Measurements from ENCODE around the gene FBXO46. TPM values are rescaled to one million over a fixed set of nuclear protein-coding genes. Genes with fewer than 3 reads are reported as not detected.

FBXO46 gene
- total and polyA plus RNA-seq, 2 of the 13 experiments (the other 11 are each of a cell fraction or from before 2014, with no cell fraction given) = 6.2 to 6.4 TPM

DNA sequence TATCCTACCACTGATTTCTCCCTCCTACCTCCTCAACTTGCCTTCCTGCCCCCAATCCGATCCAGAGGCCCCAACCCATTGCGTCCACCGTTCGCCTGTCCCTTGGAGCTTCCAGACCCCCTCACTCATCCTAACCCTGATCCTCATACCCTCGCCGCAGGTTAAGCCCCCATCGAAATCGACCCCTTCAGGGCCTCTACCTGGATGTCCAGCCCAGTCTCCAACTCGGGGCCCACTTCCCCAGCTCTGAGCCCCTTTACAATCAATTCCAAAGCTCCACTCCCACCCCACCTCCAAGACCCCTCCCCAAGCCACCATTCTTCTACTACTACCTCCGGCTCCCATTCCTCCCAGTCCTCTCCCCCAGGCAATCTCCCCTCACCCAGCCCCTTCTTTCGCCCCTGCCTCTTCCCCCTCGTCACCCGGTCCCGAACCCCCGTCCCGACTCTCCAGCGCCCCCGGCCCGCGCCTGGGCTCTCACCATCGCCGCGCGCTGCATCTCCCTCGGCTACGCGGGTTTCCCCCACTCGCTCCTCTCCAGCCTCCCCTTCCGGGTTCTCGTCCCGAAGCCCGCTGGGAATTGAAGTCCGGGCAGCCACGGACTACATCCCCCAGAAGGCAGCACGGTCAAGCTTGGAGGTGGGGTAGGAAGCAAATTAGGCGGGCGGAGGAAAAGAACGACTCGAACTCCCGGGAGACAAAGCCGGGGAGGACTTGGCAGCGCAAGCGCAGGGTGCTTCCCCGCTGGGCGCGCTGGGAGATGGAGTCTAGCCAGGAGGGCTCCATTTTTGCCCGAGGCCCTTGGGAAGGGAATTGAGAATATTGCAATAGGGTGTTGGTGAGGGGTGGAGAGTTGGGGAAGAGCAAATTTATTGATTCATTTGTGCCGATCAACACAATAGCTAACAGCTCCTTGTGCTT lies at the start of gene FBXO46 (continued):
- TF ChIP-seq, protein P1, sequence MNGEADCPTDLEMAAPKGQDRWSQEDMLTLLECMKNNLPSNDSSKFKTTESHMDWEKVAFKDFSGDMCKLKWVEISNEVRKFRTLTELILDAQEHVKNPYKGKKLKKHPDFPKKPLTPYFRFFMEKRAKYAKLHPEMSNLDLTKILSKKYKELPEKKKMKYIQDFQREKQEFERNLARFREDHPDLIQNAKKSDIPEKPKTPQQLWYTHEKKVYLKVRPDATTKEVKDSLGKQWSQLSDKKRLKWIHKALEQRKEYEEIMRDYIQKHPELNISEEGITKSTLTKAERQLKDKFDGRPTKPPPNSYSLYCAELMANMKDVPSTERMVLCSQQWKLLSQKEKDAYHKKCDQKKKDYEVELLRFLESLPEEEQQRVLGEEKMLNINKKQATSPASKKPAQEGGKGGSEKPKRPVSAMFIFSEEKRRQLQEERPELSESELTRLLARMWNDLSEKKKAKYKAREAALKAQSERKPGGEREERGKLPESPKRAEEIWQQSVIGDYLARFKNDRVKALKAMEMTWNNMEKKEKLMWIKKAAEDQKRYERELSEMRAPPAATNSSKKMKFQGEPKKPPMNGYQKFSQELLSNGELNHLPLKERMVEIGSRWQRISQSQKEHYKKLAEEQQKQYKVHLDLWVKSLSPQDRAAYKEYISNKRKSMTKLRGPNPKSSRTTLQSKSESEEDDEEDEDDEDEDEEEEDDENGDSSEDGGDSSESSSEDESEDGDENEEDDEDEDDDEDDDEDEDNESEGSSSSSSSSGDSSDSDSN (CRISPR knock-in tag; IDR thresholded peaks at IDR 0.05) = peak; percentile 60; the same call in 1 of the 2 replicates
- TF ChIP-seq REPIN1 (CRISPR knock-in tag; IDR thresholded peaks at IDR 0.05; ENCODE audit: borderline replicate concordance, low read depth) (peak; percentile 85; the same call in 1 of the 2 replicates), TOPORS (CRISPR knock-in tag; IDR thresholded peaks at IDR 0.05) (no peak), RFXAP (CRISPR knock-in tag; IDR thresholded peaks at IDR 0.05; ENCODE audit: borderline replicate concordance) (no peak), ZMYM4 (CRISPR knock-in tag; IDR thresholded peaks at IDR 0.05) (peak; percentile 64; the same call in 1 of the 2 replicates), NONO (IDR thresholded peaks at IDR 0.05) (no peak), NONO (CRISPR knock-in tag; conservative IDR thresholded peaks at IDR 0.05) (peak; percentile 85), ZNF160 (CRISPR knock-in tag; IDR thresholded peaks at IDR 0.05) (0 out of 2 replicates have a peak, but pooled peaks have one; percentile 28), ZNF431 (CRISPR knock-in tag; IDR thresholded peaks at IDR 0.05; ENCODE audit: borderline replicate concordance, low read depth) (no peak), MBD4 (IDR thresholded peaks at IDR 0.05; ENCODE audit: borderline replicate concordance, low read length) (no peak), FOXO1 (CRISPR knock-in tag; IDR thresholded peaks at IDR 0.05) (peak; percentile 33; the same call in 1 of the 2 replicates), ZNF136 (CRISPR knock-in tag; IDR thresholded peaks at IDR 0.05; ENCODE audit: low read depth) (peak; percentile 44; the same call in 1 of the 2 replicates), PHF20 (CRISPR knock-in tag; IDR thresholded peaks at IDR 0.05) (peak; percentile 81), HOXA5 (CRISPR knock-in tag; IDR thresholded peaks at IDR 0.05) (peak; percentile 39; the same call in 1 of the 2 replicates), ZNF563 (CRISPR knock-in tag; IDR thresholded peaks at IDR 0.05) (peak; percentile 89)
- TF ChIP-seq, protein P2, sequence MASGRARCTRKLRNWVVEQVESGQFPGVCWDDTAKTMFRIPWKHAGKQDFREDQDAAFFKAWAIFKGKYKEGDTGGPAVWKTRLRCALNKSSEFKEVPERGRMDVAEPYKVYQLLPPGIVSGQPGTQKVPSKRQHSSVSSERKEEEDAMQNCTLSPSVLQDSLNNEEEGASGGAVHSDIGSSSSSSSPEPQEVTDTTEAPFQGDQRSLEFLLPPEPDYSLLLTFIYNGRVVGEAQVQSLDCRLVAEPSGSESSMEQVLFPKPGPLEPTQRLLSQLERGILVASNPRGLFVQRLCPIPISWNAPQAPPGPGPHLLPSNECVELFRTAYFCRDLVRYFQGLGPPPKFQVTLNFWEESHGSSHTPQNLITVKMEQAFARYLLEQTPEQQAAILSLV (CRISPR knock-in tag; IDR thresholded peaks at IDR 0.05; ENCODE audit: borderline replicate concordance) = no peak
- TF ChIP-seq, protein P3, sequence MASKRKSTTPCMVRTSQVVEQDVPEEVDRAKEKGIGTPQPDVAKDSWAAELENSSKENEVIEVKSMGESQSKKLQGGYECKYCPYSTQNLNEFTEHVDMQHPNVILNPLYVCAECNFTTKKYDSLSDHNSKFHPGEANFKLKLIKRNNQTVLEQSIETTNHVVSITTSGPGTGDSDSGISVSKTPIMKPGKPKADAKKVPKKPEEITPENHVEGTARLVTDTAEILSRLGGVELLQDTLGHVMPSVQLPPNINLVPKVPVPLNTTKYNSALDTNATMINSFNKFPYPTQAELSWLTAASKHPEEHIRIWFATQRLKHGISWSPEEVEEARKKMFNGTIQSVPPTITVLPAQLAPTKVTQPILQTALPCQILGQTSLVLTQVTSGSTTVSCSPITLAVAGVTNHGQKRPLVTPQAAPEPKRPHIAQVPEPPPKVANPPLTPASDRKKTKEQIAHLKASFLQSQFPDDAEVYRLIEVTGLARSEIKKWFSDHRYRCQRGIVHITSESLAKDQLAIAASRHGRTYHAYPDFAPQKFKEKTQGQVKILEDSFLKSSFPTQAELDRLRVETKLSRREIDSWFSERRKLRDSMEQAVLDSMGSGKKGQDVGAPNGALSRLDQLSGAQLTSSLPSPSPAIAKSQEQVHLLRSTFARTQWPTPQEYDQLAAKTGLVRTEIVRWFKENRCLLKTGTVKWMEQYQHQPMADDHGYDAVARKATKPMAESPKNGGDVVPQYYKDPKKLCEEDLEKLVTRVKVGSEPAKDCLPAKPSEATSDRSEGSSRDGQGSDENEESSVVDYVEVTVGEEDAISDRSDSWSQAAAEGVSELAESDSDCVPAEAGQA (IDR thresholded peaks at IDR 0.05; ENCODE audit: low read depth) = 0 out of 2 replicates have a peak, but pooled peaks have one; percentile 30
- TF ChIP-seq, protein P3 (CRISPR knock-in tag; IDR thresholded peaks at IDR 0.05; ENCODE audit: borderline replicate concordance) = no peak
